IMR-90 (cell line): ENCODE results near the gene ADGRD1.

Experiments
- BHLHE40 ChIP-seq: fragments of 150-350 bp; IDR thresholded peaks from 2 replicates; pipeline ENCODE4 v1.6.1; 2016; ENCODE audit warnings: mild to moderate bottlenecking, low read depth, low read length
- CHD1 ChIP-seq: IDR thresholded peaks from 2 replicates; pipeline ENCODE4 v1.6.1; 2012; ENCODE audit warnings: low read depth, low read length, improper control_type of control experiment
- MAZ ChIP-seq: IDR thresholded peaks from 2 replicates; pipeline ENCODE4 v1.6.1; 2012; ENCODE audit warnings: low read depth, mild to moderate bottlenecking, low read length, improper control_type of control experiment, moderate library complexity, borderline replicate concordance
- MXI1 ChIP-seq: IDR thresholded peaks from 2 replicates; pipeline ENCODE4 v1.6.1; 2012; ENCODE audit warnings: low read depth, mild to moderate bottlenecking, low read length, moderate library complexity, borderline replicate concordance
- POLR2A ChIP-seq: IDR thresholded peaks from 2 replicates; pipeline ENCODE4 v1.6.1; 2012; ENCODE audit warnings: mild to moderate bottlenecking, low read depth, low read length
- RAD21 ChIP-seq: IDR thresholded peaks from 2 replicates; pipeline ENCODE4 v1.6.1; 2012; ENCODE audit warnings: low read length, improper control_type of control experiment
- RFX5 ChIP-seq: IDR thresholded peaks from 2 replicates; pipeline ENCODE4 v1.8.0; 2012; ENCODE audit warnings: low read depth, mild to moderate bottlenecking, low read length, moderate library complexity
- SMC3 ChIP-seq: fragments of 150-350 bp; IDR thresholded peaks from 2 replicates; pipeline ENCODE4 v1.6.1; 2016; ENCODE audit warnings: low read depth, mild to moderate bottlenecking, antibody characterized with exemption, low read length, moderate library complexity
- TF ChIP-seq, protein P1 (sequence below): conservative IDR thresholded peaks from 2 replicates; pipeline ENCODE4 v1.5.1; 2012; ENCODE audit warnings: mild to moderate bottlenecking, low read depth, low read length, improper control_type of control experiment

- TF ChIP-seq POLR2A: no peak
- TF ChIP-seq, protein P1, sequence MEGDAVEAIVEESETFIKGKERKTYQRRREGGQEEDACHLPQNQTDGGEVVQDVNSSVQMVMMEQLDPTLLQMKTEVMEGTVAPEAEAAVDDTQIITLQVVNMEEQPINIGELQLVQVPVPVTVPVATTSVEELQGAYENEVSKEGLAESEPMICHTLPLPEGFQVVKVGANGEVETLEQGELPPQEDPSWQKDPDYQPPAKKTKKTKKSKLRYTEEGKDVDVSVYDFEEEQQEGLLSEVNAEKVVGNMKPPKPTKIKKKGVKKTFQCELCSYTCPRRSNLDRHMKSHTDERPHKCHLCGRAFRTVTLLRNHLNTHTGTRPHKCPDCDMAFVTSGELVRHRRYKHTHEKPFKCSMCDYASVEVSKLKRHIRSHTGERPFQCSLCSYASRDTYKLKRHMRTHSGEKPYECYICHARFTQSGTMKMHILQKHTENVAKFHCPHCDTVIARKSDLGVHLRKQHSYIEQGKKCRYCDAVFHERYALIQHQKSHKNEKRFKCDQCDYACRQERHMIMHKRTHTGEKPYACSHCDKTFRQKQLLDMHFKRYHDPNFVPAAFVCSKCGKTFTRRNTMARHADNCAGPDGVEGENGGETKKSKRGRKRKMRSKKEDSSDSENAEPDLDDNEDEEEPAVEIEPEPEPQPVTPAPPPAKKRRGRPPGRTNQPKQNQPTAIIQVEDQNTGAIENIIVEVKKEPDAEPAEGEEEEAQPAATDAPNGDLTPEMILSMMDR: no peak
- no peak for TF ChIP-seq RAD21
- TF ChIP-seq SMC3: no peak
- TF ChIP-seq RFX5: no peak
- TF ChIP-seq MAZ: no peak
- no peak for TF ChIP-seq CHD1
- no peak for TF ChIP-seq MXI1
- no peak for TF ChIP-seq BHLHE40
Measured at GRCh38 chr12:131084341-131085011, 130.8 kb downstream of the ADGRD1 start.
